ENCODE data around the gene PLAU.

DNA sequence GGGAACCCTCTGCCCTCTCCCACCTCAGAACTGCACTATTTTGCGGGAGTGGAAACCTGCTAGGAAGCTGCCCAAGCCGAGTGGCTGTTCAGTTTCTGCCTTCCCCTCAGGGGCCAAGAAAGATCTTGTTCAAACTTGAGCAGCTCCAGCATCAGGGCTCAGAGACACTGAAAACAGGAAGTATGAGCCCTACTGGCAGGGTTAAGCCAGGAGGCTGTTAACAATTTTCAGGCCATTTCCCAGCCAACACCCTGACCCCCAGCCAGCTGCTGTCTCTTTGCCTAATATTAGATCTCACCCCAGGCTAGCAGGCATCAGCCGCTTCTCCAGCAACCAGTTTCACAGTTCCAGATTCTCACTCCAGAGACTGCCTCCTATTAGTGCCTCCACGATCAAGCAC is 9.2 kb downstream of the PLAU start:
- TF ChIP-seq, protein P1, sequence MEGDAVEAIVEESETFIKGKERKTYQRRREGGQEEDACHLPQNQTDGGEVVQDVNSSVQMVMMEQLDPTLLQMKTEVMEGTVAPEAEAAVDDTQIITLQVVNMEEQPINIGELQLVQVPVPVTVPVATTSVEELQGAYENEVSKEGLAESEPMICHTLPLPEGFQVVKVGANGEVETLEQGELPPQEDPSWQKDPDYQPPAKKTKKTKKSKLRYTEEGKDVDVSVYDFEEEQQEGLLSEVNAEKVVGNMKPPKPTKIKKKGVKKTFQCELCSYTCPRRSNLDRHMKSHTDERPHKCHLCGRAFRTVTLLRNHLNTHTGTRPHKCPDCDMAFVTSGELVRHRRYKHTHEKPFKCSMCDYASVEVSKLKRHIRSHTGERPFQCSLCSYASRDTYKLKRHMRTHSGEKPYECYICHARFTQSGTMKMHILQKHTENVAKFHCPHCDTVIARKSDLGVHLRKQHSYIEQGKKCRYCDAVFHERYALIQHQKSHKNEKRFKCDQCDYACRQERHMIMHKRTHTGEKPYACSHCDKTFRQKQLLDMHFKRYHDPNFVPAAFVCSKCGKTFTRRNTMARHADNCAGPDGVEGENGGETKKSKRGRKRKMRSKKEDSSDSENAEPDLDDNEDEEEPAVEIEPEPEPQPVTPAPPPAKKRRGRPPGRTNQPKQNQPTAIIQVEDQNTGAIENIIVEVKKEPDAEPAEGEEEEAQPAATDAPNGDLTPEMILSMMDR (IDR thresholded peaks at IDR 0.05): peak in 1 of 4 experiments; percentile 21
- TF ChIP-seq POLR2AphosphoS5 (IDR thresholded peaks at IDR 0.05): peak; percentile 68
- no peak for TF ChIP-seq POLR2A (IDR thresholded peaks at IDR 0.05)
